OCI-M1 (cell line): Measurements from ENCODE around the gene SLC15A1.
"Not testable (repeated sequence)": the region's sequence is repeated elsewhere in the genome, so short reads cannot be mapped to it uniquely, and the experiment has no call there.

ENCODE experiments used
- DNase-seq: peaks from one replicate; lab custom pipeline; 2025; lab: John Stamatoyannopoulos, UW

The SLC15A1 gene

DNA sequence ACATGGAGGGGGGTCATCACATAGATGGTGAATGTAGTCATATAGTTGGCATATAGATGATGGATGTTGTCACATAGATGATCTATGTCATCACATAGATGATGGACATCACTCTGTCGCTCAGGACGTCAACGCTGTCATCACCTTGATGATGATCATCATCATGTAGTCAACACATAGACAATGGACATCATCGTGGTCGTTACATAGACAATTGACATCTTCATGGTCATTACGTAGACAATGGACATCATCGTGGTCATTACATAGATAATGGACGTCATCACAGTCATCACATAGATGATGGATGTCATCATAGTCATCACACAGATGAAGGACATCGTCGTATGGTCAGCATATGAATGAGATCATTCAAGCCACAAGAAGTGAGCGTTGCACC is 28.6 kb upstream of the SLC15A1 start:
- DNase-seq = no peak

GRCh38 chr13:98780451-98780850 is 28.0 kb upstream of the SLC15A1 start:
- no peak for DNase-seq

GRCh38 chr13:98779695-98780094 is 27.2 kb upstream of the SLC15A1 start:
- DNase-seq = no peak

DNA sequence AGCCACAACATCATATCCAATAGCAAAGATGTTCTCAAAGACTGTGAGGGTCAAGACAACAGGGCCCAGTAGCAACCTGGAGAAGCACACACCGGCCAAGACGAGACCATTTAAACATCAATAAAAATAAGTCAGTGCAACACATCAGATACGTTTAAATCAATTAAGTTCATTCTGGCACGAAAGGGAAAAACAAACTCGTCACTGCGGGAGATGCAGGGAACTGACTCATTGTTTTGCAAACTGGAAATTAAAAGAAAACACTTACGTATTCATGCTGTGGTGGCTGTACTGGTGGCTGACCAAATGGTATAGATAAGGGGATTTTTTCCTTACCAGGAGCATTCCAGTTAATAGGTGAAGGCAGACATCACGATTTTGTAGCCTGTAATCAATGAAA is 26.3 kb upstream of the SLC15A1 start:
- DNase-seq = no peak

GRCh38 chr13:98776644-98777043 is 24.2 kb upstream of the SLC15A1 start:
- no peak for DNase-seq

GRCh38 chr13:98775844-98776598 is 23.5 kb upstream of the SLC15A1 start:
- no peak for DNase-seq

DNA sequence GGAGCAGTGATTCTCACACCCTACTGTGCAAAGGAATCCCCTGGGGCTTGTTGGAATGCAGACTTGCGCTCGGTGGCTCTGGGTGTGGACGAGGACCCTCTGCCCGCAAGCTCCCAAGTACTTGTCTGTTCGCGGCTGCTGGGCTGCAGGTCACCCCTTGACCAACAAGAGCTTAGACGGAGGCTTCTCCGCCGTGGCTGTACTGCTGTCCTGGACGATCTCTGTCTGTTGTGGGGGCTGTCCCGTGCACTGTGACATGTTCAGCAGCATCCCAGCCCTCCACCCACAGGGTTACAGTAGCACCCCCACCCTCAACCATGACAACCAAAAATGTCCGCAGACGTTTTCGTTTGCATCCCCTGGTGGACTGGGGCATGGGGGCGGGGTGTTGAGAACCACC is 22.9 kb upstream of the SLC15A1 start:
- DNase-seq = no peak

DNA sequence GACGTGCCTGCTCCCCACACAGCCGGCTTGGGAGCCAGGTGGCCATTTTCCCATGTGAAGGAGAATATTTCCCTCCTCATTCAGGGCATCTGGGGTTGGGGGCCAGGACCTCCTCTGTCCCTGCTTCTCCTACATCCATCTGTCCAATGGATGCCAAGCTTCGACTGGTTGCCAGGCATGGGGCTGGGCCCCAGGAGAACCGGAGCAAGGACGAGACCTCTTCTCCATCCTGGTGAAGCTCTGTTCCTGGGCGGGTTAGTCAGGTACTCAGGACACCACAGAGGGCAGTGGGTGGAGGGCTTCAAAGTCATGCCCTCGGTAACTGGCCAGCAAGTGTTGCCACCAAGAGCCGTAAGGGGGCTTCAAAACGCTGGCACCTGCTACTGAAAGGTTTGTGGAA is 22.3 kb upstream of the SLC15A1 start:
- no peak for DNase-seq

- DNase-seq = no peak
These were observed 21.4 kb upstream of the SLC15A1 start for GRCh38 chr13:98773921-98774320.

DNA sequence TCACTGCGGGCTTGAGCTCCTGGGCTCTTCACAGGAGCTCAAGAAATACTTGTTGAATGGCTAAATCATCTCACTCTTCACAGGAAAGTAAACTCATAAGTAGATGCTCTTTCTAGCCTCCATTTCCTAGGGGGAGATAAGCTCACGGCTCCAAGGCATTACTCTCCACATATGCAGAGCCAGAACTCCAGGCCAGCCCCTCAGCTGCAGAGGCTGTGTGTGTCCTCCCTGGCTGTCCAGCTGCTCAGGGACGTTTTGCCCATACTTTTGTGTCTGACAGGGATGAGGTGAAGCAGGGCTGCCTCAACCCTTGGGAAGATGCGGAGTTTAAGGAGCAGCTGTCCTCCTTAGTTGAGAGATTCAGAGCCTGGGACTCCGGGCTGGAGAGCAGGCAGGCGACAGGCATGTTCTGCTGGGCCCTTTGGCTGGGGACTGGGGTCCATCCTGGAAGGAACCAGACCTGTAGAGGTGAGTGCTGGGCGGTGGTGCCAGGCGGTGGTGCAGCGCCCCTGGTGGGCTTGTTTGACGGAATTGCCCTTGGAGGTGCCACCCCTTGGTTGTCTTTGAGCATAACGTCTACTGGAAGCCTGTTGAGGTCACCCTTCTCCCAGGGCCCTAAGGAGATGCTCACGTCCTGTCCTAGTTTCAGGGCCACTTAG is 20.5 kb upstream of the SLC15A1 start:
- no peak for DNase-seq

- DNase-seq = no peak
These were observed 19.6 kb upstream of the SLC15A1 start for GRCh38 chr13:98771838-98772611.

DNA sequence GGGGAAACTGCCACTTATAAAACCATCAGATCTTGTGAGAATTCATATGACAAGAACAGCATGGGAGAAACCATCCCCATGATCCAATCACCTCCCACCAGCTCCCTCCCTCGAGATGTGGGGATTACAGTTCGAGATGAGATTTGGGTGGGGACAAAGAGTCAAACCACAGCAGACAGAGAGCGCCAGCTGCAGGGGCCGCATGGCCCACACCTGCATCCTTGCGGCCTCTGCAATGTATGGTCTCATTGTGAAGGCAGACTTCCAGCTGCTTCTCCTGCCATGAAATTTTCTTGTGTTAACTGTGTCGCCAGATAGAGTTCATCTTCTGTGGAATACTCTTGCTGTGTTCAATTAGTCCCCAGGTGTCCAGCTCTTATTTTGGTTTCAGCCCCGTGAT is 17.3 kb upstream of the SLC15A1 start:
- DNase-seq = no peak

GRCh38 chr13:98768522-98768921 is 16.1 kb upstream of the SLC15A1 start:
- no peak for DNase-seq

DNA sequence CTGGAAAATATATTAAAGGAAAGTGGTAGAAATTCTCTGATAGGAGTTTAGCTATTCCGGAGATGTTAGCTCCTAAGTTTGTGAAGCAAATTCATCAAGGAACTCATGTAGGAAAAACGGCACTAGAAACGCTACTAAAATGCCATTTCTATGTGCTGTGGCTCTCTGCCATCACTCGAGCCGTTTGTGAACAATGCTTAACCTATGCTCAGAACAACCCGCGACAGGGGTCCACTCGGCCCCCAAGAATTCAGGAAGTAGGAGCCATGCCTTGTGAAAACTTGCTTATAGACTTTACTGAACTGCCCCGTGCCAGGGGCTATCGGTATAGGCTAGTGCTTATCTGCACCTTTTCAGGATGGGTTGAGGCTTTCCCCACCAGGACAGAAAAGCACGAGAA is 14.2 kb upstream of the SLC15A1 start:
- DNase-seq = no peak

DNA sequence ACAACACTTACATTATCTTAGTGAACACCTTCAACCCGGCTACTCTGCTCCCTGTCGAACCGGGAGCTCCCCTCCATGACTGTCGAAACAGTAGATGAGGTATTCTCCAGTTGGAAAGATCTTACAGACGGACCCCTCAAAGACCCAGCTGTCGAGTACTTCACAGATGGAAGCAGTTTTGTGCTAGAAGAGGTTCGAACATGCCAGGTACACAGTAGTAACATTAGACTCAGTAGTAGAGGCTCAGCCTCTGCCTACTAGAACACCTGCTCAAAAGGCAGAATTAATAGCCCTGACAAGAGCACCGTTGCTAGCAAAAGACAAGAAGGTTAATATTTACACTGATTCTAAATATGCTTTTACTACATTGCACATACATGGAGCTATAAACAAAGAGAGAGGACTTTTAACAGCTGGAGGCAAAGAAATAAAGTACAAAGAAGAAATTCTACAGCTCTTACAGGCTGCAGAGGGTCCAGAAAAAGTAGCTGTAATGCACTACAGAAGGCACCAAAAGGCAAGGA is 13.6 kb upstream of the SLC15A1 start:
- no peak for DNase-seq

DNA sequence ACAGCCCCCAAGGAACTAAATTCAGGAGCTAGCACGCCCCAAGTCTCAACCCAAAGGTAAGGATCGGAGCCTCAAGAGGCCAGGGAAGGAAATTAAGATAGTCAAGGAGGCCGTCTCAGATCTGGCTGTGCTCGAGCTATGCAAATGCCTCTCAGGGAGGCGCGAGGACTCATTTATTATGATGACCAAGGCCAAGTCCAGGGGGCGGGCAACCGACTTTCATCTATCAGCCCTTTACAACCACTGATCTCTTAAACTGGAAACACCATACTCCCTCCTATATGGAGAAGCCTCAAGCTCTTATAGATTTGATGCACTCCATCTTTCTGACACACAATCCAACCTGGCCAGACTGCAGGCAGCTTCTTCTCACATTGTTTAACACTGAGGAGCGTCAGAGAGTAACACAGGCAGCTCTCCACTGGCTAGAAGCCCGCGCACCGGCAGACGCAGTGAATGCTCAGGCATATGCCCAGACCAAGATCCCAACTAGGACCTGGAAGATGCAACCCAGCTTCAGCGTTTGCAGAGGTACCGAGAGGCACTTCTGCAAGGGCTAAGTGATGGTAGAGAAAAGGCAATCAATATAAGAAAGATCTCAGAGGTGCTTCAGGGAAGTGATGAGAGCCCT is 9.6 kb upstream of the SLC15A1 start:
- no peak for DNase-seq

DNA sequence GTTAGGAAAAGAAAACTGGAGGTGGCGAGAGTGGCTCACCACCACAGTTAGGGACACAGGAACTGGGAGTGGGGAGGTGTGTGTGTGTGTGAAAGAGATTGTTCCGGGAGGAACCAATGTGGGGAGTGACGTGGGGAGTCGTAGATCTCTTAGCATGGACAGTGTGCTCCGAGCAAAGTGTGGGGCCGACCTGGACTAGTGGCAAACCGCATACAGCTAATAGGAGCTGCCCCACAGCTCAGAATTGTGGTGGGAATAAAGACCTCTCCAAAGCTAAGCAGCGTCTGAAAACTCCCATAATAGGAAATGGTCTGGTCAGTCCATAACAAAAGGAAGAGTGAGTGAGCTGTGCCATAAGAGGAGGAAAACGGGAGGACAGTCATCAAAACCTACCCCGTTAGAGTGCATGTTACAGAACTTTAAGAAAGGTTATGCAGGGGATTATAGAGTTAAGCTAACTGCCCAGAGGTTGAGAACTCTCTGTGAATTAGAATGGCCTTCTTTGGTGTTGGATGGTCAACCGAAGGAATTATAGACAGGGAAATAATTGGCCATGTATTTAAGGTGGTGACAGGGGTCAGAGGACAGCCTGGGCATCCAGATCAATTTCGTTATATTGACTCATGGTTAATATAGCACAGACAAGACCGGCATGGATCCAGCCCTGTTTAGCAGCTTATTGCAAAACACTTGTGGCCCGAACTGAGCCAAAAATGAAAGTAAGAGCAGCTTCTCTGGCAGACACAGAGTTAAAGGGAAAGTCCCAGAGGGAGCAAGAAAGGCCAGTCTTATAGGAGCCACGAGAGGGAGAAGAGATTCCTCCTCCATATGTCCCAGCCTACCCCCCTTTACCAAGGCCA is 8.9 kb upstream of the SLC15A1 start:
- DNase-seq = peak; percentile 84

GRCh38 chr13:98755729-98756128 is 3.3 kb upstream of the SLC15A1 start:
- DNase-seq = no peak

DNA sequence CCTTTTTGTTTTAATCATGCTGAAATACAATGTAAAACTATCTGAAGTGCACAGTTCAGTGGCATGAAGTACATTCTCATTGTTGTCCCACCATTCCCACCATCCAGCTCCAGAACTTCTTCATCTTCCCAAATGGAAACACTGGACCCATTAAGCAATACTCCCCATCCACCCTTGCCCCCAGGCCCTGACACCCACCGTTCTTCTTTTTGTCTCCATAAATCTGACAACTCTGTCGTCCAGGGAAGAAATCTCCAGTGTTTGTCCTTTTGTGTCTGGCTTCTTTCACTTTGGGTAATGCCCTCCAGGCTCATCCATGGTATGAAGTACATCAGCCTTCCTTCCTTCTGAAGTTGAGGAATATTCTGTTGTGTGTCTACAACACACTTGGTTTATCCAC is 2.6 kb upstream of the SLC15A1 start:
- no peak for DNase-seq

- not testable (repeated sequence) for DNase-seq
These were observed 2.0 kb upstream of the SLC15A1 start for GRCh38 chr13:98754468-98754867.

- DNase-seq = no peak
These were observed 508 bp downstream of the SLC15A1 start for GRCh38 chr13:98751861-98752466.
